Neuronal stem cell (in vitro differentiated cells): ENCODE measurements around the gene ZNF334.

Source experiments
- DNase-seq: peaks from one replicate; pipeline ENCODE4 v3.0.0-alpha.2; 2013; ENCODE audit warnings: low spot score
- H2AFZ ChIP-seq: one replicate; pipeline ENCODE4 v1.6.1; 2013; ENCODE audit warnings: mild to moderate bottlenecking, low read length, inconsistent platforms
- H2AK5ac ChIP-seq: 2 replicates; pipeline ENCODE4 v1.6.1; 2013; ENCODE audit warnings: low read depth, mild to moderate bottlenecking, inconsistent platforms, low read length, moderate library complexity, mixed read lengths
- H2BK120ac ChIP-seq: 2 replicates; pipeline ENCODE4 v1.6.1; 2013; ENCODE audit warnings: low read depth, mild to moderate bottlenecking, inconsistent platforms, low read length, moderate library complexity, mixed read lengths
- H2BK12ac ChIP-seq: one replicate; pipeline ENCODE4 v1.6.1; 2013; ENCODE audit warnings: low read length, inconsistent platforms
- H2BK15ac ChIP-seq: 2 replicates; pipeline ENCODE4 v1.6.1; 2013; ENCODE audit warnings: mild to moderate bottlenecking, low read length, inconsistent platforms, mixed read lengths
- H2BK5ac ChIP-seq: one replicate; pipeline ENCODE4 v1.6.1; 2013; ENCODE audit warnings: inconsistent platforms, mild to moderate bottlenecking, low read length, moderate library complexity
- H3K14ac ChIP-seq: one replicate; pipeline ENCODE4 v1.6.1; 2013; ENCODE audit warnings: low read length, inconsistent platforms
- H3K18ac ChIP-seq: 2 replicates; pipeline ENCODE4 v1.6.1; 2013; ENCODE audit warnings: low read length, inconsistent platforms
- H3K23ac ChIP-seq: 2 replicates; pipeline ENCODE4 v1.6.1; 2013; ENCODE audit warnings: low read depth, mild to moderate bottlenecking, mixed read lengths, low read length, inconsistent platforms; ENCODE audit not compliant: poor library complexity
- H3K27ac ChIP-seq: replicated peaks from 3 replicates; pipeline ENCODE4 v1.5.1; 2013; ENCODE audit warnings: low read length, inconsistent platforms
- H3K27me3 ChIP-seq, 3 experiments: 2 replicates each; pipeline ENCODE4 v1.6.1; 2013; ENCODE audit warnings: low read length in 3 of 3, mild to moderate bottlenecking in 2 of 3, inconsistent platforms in 1 of 3, low read depth in 1 of 3, mixed read lengths in 1 of 3, moderate library complexity in 1 of 3; ENCODE audit not compliant: control insufficient read depth in 3 of 3, insufficient read depth in 3 of 3
- H3K36me3 ChIP-seq, 2 donors: replicated peaks in 1 of 2; 2 replicates each; pipeline ENCODE4 v1.6.1; 2013; ENCODE audit warnings: low read length in 2 of 2; ENCODE audit not compliant: control insufficient read depth in 2 of 2, insufficient read depth in 2 of 2
- H3K4ac ChIP-seq: 2 replicates; pipeline ENCODE4 v1.6.1; 2013; ENCODE audit warnings: inconsistent platforms, mild to moderate bottlenecking, low read length, moderate library complexity
- H3K4me1 ChIP-seq, 2 donors: 1 replicate in 1 of 2; 2 replicates in 1 of 2; pipeline ENCODE4 v1.6.1; 2013; ENCODE audit warnings: low read length in 2 of 2, low read depth in 1 of 2; ENCODE audit not compliant: control insufficient read depth in 2 of 2, insufficient read depth in 1 of 2
- H3K4me2 ChIP-seq: one replicate; pipeline ENCODE4 v1.6.1; 2013; ENCODE audit warnings: mild to moderate bottlenecking, low read length, inconsistent platforms; ENCODE audit not compliant: insufficient read depth, poor library complexity, severe bottlenecking
- H3K4me3 ChIP-seq, 2 donors: 2 replicates each; pipeline ENCODE4 v1.5.1; 2013; ENCODE audit warnings: low read length in 2 of 2, mild to moderate bottlenecking in 2 of 2, inconsistent platforms in 1 of 2, moderate library complexity in 1 of 2
- H3K79me1 ChIP-seq: one replicate; pipeline ENCODE4 v1.6.1; 2013; ENCODE audit warnings: low read depth, mild to moderate bottlenecking, inconsistent platforms, low read length, moderate library complexity
- H3K9ac ChIP-seq: one replicate; pipeline ENCODE4 v1.6.1; 2013; ENCODE audit warnings: mild to moderate bottlenecking, low read depth, low read length, inconsistent platforms; ENCODE audit not compliant: poor library complexity
- H3K9me3 ChIP-seq, 2 donors: replicated peaks in 1 of 2; 2 replicates each; pipeline versions ENCODE3 to v1.6.1; 2013; ENCODE audit warnings: low read length in 2 of 2, mild to moderate bottlenecking in 2 of 2, inconsistent platforms in 1 of 2, low read depth in 1 of 2, mixed read lengths in 1 of 2, moderate library complexity in 1 of 2; ENCODE audit not compliant: control insufficient read depth in 2 of 2, insufficient read depth in 1 of 2
- H4K8ac ChIP-seq: one replicate; pipeline ENCODE4 v1.6.1; 2013; ENCODE audit warnings: low read depth, mild to moderate bottlenecking, inconsistent platforms, low read length, moderate library complexity
- H4K91ac ChIP-seq: one replicate; pipeline ENCODE4 v1.6.1; 2013; ENCODE audit warnings: low read length, low read depth, mild to moderate bottlenecking, inconsistent platforms; ENCODE audit not compliant: poor library complexity
- WGBS, 2 donors: extraction: QIAGEN DNeasy Blood & Tissue Kit; methylation state at CpG; one replicate each; pipeline ENCODE4 v1.1.7; 2013; ENCODE audit warnings: missing lambda C conversion rate in 2 of 2, mixed read lengths in 1 of 2; ENCODE audit not compliant: insufficient read length in 2 of 2, insufficient replicate concordance in 1 of 2; ENCODE audit errors: extremely low coverage in 2 of 2; 5-methylcytosine and 5-hydroxymethylcytosine counted together

Gene ZNF334

DNA sequence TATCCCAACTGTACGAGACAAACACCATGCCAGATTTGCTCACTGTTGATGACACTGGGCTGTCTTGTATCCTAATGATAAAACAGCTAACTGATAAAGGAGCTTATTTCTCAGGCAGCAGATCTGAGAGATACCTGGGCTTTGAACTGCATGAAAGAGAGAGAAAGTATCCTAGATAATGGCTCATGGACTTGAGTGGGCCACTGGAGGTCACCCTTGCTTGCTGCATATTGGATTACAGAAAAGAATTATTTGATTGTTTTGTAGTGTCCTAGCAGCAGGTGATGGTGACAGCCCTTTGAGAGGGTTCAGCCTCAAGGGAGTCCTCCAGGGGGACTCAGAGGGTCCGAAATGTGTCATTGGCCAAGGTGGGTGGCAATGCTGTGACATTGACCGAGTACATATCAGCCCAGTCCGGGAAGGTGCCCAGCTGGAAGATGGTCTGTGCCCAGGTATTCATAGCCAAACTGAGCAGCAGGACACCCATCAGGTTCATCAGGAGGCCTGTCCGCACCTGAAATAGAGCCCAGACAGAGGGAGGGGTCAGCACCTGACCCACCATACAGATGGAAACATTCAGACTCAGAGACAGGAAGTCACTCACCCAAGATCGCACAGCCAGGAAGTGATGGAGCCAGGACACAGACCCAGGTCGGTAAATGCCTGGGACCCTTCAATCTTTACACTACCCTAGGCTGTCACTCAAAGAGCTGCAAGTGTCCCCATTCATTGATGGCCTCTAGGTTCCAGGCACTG, 46.5 kb upstream of the ZNF334 start:
- no peak for DNase-seq
- Histone ChIP-seq H3K27ac (no peak overlapping the region), H3K4me1 (peaks cover 20 to 28% of the 10 kb centered on the region in 2 donors), H3K4ac (no peak overlapping the region), H3K23ac (no peak overlapping the region), H3K18ac (no peak overlapping the region), H2BK5ac (no peak overlapping the region), H4K91ac (no peak overlapping the region), H4K8ac (no peak overlapping the region), H3K9me3 (no peaks in the 10 kb centered on the region), H3K4me2 (no peak overlapping the region), H2BK15ac (no peak overlapping the region), H3K79me1 (no peaks in the 10 kb centered on the region), H2AK5ac (no peak overlapping the region), H2BK120ac (no peak overlapping the region), H3K4me3 (no peak overlapping the region), H3K27me3 (no peaks in the 10 kb centered on the region), H3K9ac (no peak overlapping the region), H3K36me3 (no peaks in the 10 kb centered on the region), H3K14ac (no peak overlapping the region), H2BK12ac (no peak overlapping the region), H2AFZ (no peak overlapping the region)
- no CpG with 5 or more reads among the region's 7 CpGs for WGBS, 2 donors

GRCh38 chr20:46559001-46559400, 45.6 kb upstream of the ZNF334 start:
- H3K18ac ChIP-seq = no peak overlapping the region
- no peak overlapping the region for H3K27ac ChIP-seq
- H3K4me1 ChIP-seq = peaks cover 20 to 29% of the 10 kb centered on the region in 2 donors
- no peaks in the 10 kb centered on the region for H3K79me1 ChIP-seq
- no peaks in the 10 kb centered on the region for H3K9me3 ChIP-seq
- H3K9ac ChIP-seq = no peak overlapping the region
- H2BK15ac ChIP-seq = no peak overlapping the region
- no peak overlapping the region for H3K23ac ChIP-seq
- H2BK12ac ChIP-seq = no peak overlapping the region
- H4K91ac ChIP-seq = no peak overlapping the region
- DNase-seq = no peak
- H2BK5ac ChIP-seq = no peak overlapping the region
- no peak overlapping the region for H3K4me2 ChIP-seq
- no CpG with 5 or more reads among the region's 3 CpGs for WGBS, 2 donors
- no peak overlapping the region for H2BK120ac ChIP-seq
- no peaks in the 10 kb centered on the region for H3K27me3 ChIP-seq
- H3K4ac ChIP-seq = no peak overlapping the region
- peak overlapping the region; percentile 73 for H2AFZ ChIP-seq
- no peak overlapping the region for H3K4me3 ChIP-seq
- H4K8ac ChIP-seq = no peak overlapping the region
- no peaks in the 10 kb centered on the region for H3K36me3 ChIP-seq
- no peak overlapping the region for H3K14ac ChIP-seq
- H2AK5ac ChIP-seq = no peak overlapping the region

GRCh38 chr20:46558511-46558959, 45.2 kb upstream of the ZNF334 start:
- H3K79me1 ChIP-seq = no peaks in the 10 kb centered on the region
- no peak overlapping the region for H4K8ac ChIP-seq
- no peak overlapping the region for H3K4me3 ChIP-seq
- no peaks in the 10 kb centered on the region for H3K36me3 ChIP-seq
- H2AK5ac ChIP-seq = no peak overlapping the region
- peak overlapping the region; percentile 24 for H3K18ac ChIP-seq
- H4K91ac ChIP-seq = no peak overlapping the region
- WGBS, 2 donors = no CpG with 5 or more reads among the region's 5 CpGs
- no peak overlapping the region for H3K4me2 ChIP-seq
- H2AFZ ChIP-seq = peak overlapping the region; percentile 73
- no peak overlapping the region for H3K27ac ChIP-seq
- no peak overlapping the region for H3K14ac ChIP-seq
- no peak overlapping the region for H3K4ac ChIP-seq
- no peak overlapping the region for H3K23ac ChIP-seq
- H3K4me1 ChIP-seq = peaks cover 20 to 25% of the 10 kb centered on the region in 2 donors
- no peak overlapping the region for H2BK15ac ChIP-seq
- no peak overlapping the region for H2BK12ac ChIP-seq
- no peak overlapping the region for H2BK120ac ChIP-seq
- no peak overlapping the region for H3K9ac ChIP-seq
- DNase-seq = no peak
- H3K9me3 ChIP-seq = no peaks in the 10 kb centered on the region
- no peaks in the 10 kb centered on the region for H3K27me3 ChIP-seq
- H2BK5ac ChIP-seq = no peak overlapping the region

DNA sequence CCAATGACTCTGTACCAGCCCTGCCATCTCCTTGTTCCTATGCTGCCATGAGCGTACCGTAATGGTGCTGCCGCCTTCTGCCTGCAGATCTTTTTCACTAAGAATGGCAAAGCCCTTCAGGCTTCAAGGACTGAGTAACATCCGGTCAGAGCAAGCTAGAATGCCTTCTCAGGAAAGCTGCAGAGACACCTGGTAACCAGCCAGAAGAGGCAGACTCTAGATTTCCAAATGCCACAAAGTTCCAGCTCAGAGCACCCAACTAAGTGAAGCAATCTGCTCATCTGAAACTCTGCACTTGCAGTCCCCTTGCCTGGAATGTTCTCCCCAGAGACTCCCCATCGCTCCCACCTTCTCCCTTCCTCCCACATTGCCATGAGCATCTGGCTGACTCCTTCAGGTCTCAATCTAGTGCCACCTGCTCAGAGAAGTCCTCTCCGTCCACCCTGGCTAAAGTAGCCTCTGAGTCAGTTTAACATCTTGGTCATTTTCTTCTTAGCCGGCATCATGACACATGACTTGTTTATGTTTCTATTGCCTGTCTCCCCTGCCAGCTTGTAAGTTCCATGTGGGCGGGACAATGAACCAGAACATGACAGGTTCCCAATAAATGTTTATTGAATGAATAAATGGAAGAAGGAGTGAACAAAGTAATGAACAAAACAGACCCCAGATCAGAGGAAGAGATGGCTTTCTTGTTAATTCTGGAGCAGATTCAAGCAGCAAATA, 44.0 kb upstream of the ZNF334 start:
- no peak overlapping the region for H3K27ac ChIP-seq
- no peaks in the 10 kb centered on the region for H3K36me3 ChIP-seq
- H2BK5ac ChIP-seq = no peak overlapping the region
- no peaks in the 10 kb centered on the region for H3K79me1 ChIP-seq
- no peak overlapping the region for H2AK5ac ChIP-seq
- H3K4me3 ChIP-seq = no peak overlapping the region
- DNase-seq = no peak
- H3K9ac ChIP-seq = no peak overlapping the region
- H3K23ac ChIP-seq = no peak overlapping the region
- H3K4me2 ChIP-seq = no peak overlapping the region
- H2BK12ac ChIP-seq = no peak overlapping the region
- no CpG with 5 or more reads among the region's 8 CpGs for WGBS, 2 donors
- no peaks in the 10 kb centered on the region for H3K9me3 ChIP-seq
- H4K8ac ChIP-seq = no peak overlapping the region
- no peak overlapping the region for H3K4ac ChIP-seq
- no peak overlapping the region for H2BK120ac ChIP-seq
- no peak overlapping the region for H2BK15ac ChIP-seq
- H3K4me1 ChIP-seq = peaks cover 13 to 28% of the 10 kb centered on the region in 2 donors
- no peak overlapping the region for H3K18ac ChIP-seq
- no peak overlapping the region for H3K14ac ChIP-seq
- no peak overlapping the region for H4K91ac ChIP-seq
- H2AFZ ChIP-seq = no peak overlapping the region
- no peaks in the 10 kb centered on the region for H3K27me3 ChIP-seq
